GM13976 (cell line): Measurements from ENCODE around the gene TGFBRAP1.

ENCODE experiments used
- DNase-seq: peaks from one replicate; pipeline ENCODE4 v3.0.0; 2012; ENCODE audit warnings: low spot score
- in situ Hi-C: fragments of 300-500 bp; cut with MboI; formaldehyde crosslinking; loops from one replicate; pipeline ENCODE4 v1.12.0; 2022; ENCODE audit warnings: low sequenced_read_pairs, mixed read lengths, inconsistent platforms; ENCODE audit not compliant: unreplicated experiment
- TF ChIP-seq, protein P1 (sequence below): IDR thresholded peaks from 2 replicates; pipeline ENCODE4 v1.5.1; 2012; ENCODE audit warnings: borderline replicate concordance, mild to moderate bottlenecking; ENCODE audit not compliant: insufficient read depth; ENCODE audit errors: extremely low read depth, missing control alignments, control extremely low read depth

Gene TGFBRAP1

DNA sequence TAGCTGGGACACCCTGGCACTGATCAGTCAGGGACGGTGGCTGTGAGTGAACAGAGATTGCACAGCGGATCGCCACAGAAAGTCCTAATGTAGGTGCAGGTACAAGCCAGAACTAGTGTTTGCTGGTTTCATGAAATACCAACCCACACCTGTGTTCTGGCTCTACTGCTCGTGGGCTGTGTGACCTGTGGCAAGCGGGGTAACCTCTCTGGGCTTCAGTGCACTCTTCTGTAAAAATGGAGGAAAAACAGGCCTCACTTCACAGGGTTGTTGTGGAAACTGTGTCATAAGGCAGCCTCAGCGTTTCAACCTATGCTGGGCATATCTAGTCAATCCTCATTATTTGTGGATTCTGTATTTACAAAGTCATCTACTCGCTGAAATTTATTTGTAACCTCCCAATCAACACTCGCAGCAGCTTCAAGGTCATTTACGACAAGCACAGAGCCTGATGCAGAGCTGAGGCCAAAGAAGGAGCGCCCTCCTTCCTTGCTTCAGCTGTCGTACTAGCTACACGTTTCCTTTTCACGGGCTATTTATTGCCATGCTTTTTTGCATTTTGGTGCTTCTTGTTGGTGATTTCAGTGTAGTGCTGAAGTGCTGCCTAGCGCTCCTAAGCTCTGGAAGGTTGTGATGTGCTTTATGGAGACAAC lies 58.0 kb downstream of the TGFBRAP1 start:
- TF ChIP-seq, protein P1, sequence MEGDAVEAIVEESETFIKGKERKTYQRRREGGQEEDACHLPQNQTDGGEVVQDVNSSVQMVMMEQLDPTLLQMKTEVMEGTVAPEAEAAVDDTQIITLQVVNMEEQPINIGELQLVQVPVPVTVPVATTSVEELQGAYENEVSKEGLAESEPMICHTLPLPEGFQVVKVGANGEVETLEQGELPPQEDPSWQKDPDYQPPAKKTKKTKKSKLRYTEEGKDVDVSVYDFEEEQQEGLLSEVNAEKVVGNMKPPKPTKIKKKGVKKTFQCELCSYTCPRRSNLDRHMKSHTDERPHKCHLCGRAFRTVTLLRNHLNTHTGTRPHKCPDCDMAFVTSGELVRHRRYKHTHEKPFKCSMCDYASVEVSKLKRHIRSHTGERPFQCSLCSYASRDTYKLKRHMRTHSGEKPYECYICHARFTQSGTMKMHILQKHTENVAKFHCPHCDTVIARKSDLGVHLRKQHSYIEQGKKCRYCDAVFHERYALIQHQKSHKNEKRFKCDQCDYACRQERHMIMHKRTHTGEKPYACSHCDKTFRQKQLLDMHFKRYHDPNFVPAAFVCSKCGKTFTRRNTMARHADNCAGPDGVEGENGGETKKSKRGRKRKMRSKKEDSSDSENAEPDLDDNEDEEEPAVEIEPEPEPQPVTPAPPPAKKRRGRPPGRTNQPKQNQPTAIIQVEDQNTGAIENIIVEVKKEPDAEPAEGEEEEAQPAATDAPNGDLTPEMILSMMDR: no peak
- no peak for DNase-seq
- in situ Hi-C loops: no loop called here

GRCh38 chr2:105269426-105269825 lies 60.1 kb downstream of the TGFBRAP1 start:
- TF ChIP-seq, protein P1: no peak
- DNase-seq: no peak
- in situ Hi-C loops: no loop called here

DNA sequence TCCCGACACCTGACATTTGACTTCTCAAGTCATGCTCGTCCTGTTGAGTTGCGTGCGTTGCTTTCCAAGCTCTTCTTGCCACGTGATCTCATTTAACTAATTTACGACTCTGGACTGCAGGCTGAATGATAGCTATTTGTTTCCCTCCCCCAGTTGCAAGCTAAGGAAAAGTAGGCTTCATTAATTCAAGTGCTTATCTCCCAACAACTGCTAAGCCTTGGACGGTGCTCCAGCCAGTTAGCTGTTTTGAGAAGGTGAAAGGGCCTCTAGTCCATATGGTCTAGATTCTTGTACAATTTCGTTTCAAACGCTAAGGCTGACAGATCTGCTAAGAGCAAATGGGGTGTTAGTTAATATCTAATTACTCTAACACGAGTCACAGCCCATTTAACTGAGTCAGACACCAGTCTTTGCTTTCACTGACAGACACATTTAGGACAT lies 66.9 kb downstream of the TGFBRAP1 start:
- DNase-seq: no peak
- in situ Hi-C loops: no loop called here
- TF ChIP-seq, protein P1: no peak

DNA sequence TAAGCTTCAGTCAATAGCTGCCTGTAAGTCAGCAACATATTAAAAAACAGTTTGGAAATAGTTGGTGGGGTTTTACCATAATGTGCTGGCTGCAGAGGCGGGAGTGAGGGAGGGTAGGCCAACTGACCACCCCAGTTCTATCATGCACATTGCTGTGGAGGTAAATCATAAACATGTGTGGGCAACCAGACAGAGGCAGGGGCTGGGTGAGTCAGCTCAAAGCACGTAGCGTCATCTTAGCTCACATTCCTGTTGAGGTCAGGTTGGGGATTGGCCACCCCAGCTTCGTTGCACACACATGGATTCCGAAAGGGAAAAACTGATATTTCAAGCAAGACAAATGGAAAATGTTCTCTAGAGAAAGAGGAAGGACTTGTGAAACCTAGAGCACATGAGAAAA lies 68.5 kb downstream of the TGFBRAP1 start:
- no peak for DNase-seq
- TF ChIP-seq, protein P1: no peak
- in situ Hi-C loops: no loop called here

DNA sequence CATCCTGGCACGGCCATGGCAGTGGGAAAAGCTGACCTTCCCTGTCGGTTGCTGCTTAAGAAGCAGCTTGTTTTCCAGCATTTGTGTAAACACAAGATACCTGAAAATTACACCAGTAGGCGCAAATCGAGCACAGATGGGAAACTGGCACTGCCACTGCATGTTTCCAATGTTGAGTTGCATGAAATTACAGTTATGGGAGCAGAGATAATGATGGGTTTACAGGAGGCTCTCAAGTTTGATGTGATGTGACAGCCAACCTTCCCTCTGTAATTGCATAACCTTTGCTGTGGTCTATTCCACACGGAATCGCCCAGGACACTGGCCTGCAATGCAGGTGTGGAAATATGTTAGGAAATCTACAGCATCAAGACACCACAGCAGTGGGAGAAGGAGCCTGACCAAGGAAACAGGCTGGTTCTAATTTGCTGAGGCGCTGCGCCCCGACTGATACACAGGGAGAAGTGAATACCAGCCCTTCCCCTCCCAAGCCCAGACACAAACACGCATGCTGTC lies 70.6 kb downstream of the TGFBRAP1 start:
- no peak for DNase-seq
- TF ChIP-seq, protein P1: no peak
- in situ Hi-C loops: no loop called here

- in situ Hi-C loops: no loop called here
- TF ChIP-seq, protein P1: no peak
- no peak for DNase-seq
Measured at GRCh38 chr2:105257981-105258380, 71.6 kb downstream of the TGFBRAP1 start.
